WERI-Rb-1 (cell line): ENCODE data around the gene SFTPB.

Experiments
- DNase-seq: peaks from one replicate; pipeline ENCODE4 v3.0.0-alpha.2; 2020
- H3K27ac ChIP-seq: fragments of 250-450 bp; sonication (Bioruptor Pico); 2 replicates; pipeline ENCODE4 v1.5.1; 2020; ENCODE audit warnings: mild to moderate bottlenecking, moderate library complexity
- H3K27me3 ChIP-seq: fragments of 250-450 bp; sonication (Bioruptor Pico); 2 replicates; pipeline ENCODE4 v1.5.1; 2021; ENCODE audit warnings: mild to moderate bottlenecking, low read depth, moderate library complexity; ENCODE audit not compliant: insufficient read depth, severe bottlenecking
- H3K36me3 ChIP-seq: fragments of 250-450 bp; sonication (Bioruptor Pico); 2 replicates; pipeline ENCODE4 v1.5.1; 2020; ENCODE audit warnings: mild to moderate bottlenecking, moderate library complexity
- H3K4me3 ChIP-seq: 2 replicates; pipeline ENCODE4 v1.5.1; 2011; ENCODE audit warnings: low read depth, mild to moderate bottlenecking, control low read depth, low read length
- H3K9me3 ChIP-seq: fragments of 250-450 bp; sonication (Bioruptor Pico); 2 replicates; pipeline ENCODE4 v1.5.1; 2021; ENCODE audit warnings: mild to moderate bottlenecking, moderate library complexity; ENCODE audit not compliant: severe bottlenecking
- TF ChIP-seq, protein P1 (sequence below): IDR thresholded peaks from 2 replicates; pipeline ENCODE4 v1.5.1; 2011; ENCODE audit warnings: low read depth, mild to moderate bottlenecking, control low read depth, inconsistent platforms, low read length

SFTPB gene

DNA sequence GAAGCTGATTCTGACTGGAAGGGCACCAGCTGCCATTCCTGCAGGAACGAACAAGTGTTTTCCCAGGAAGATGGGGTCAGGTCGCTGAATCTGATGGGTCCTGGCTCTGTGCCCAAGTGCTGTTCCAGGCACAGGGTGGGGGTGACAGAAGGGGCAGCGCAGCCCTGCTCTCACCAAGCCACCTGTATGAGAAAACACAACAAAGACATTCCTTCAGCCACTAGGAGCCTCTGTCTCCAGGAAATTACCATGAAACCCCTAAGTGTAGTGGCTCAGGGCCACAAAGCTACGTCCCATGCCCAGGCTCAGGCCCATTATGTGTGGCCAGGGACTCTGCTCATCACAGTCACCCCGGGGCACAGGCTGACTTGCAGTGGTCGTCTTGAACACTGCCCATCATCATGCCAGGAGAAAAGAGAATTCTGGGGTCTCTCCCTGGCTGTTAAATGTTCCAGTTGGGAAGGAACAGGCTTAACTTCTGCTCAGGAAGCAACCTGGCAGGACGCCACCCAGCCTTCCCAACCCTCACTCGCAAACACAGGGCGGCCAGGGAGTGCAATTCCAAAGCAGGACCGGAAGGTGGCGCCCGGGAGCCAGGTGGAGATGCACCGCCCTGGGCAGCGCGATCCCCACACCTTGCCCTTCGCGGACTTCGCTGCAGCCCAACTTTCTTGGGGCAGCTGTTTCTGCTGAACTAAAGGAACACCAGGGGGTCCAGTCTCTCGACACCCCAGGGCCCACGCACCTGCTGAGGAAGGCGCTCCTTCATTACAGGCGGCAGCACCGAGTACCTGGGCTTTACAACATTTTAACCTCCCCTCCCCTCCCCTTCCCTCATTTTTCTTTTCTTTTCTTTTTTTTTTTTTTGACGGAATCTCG is 11.0 kb upstream of the SFTPB start:
- Histone ChIP-seq H3K27ac (no peak overlapping the region), H3K36me3 (no peaks in the 10 kb centered on the region), H3K27me3 (no peaks in the 10 kb centered on the region), H3K9me3 (no peaks in the 10 kb centered on the region), H3K4me3 (no peak overlapping the region)
- DNase-seq, result peak; percentile 76
- TF ChIP-seq, protein P1, sequence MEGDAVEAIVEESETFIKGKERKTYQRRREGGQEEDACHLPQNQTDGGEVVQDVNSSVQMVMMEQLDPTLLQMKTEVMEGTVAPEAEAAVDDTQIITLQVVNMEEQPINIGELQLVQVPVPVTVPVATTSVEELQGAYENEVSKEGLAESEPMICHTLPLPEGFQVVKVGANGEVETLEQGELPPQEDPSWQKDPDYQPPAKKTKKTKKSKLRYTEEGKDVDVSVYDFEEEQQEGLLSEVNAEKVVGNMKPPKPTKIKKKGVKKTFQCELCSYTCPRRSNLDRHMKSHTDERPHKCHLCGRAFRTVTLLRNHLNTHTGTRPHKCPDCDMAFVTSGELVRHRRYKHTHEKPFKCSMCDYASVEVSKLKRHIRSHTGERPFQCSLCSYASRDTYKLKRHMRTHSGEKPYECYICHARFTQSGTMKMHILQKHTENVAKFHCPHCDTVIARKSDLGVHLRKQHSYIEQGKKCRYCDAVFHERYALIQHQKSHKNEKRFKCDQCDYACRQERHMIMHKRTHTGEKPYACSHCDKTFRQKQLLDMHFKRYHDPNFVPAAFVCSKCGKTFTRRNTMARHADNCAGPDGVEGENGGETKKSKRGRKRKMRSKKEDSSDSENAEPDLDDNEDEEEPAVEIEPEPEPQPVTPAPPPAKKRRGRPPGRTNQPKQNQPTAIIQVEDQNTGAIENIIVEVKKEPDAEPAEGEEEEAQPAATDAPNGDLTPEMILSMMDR, result peak; percentile 98

DNA sequence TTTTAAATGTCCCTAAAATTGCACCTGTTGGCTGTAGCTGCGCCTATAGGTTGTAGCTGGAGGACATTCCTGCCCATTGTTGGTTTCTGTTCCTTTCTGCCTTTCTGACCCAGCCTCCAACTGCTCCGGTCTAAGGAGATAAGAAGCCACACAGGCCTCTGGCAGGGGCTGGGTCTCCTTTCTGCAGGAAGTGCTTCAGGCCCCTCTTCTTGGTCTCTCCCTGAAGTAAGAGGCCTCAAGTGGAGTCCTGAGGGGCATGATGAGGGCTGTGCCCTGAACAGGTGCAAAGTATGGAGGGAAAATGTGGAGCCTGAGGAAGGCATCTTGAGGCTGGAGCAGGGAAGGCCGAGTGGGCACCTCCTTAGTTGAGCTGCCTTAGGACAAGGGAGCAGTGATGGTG is 10.4 kb upstream of the SFTPB start:
- DNase-seq, result no peak
- no peak overlapping the region for H3K4me3 ChIP-seq
- no peaks in the 10 kb centered on the region for H3K36me3 ChIP-seq
- no peak overlapping the region for H3K27ac ChIP-seq
- no peaks in the 10 kb centered on the region for H3K27me3 ChIP-seq
- H3K9me3 ChIP-seq, result no peaks in the 10 kb centered on the region
- TF ChIP-seq, protein P1, result no peak

DNA sequence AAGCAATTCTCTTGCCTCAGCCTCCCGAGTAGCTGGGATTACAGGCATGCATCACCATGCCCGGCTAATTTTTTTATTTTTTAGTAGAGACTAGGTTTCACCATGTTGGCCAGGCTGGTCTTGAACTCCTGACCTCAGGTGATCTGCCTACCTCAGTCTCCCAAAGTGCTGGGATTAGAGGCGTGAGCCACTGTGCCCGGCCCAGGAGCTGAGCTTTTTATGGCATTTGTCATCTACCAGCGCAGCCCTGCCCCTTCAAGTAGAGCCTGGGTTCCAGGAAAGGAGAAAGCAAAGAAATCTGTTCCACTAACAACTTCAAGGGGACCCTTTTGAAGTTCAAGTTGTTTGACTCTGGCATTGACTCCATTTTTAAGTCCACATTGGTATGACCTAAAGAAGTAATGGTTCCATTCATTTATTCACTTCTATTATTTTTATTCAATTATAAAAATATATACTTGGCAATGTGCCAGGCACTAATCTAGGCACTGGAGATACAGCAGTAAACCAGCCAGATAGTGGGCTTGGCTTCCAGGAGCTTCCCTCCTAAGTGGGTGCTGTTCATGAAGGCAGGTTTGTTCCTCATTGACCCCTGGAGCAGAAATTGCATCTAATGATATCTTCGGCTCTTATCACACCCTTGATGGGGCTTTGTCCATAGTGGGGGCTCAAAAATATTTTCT is 8.0 kb upstream of the SFTPB start:
- TF ChIP-seq, protein P1, result no peak
- no peaks in the 10 kb centered on the region for H3K27me3 ChIP-seq
- no peak overlapping the region for H3K27ac ChIP-seq
- no peak overlapping the region for H3K4me3 ChIP-seq
- H3K36me3 ChIP-seq, result no peaks in the 10 kb centered on the region
- H3K9me3 ChIP-seq, result no peaks in the 10 kb centered on the region
- no peak for DNase-seq

DNA sequence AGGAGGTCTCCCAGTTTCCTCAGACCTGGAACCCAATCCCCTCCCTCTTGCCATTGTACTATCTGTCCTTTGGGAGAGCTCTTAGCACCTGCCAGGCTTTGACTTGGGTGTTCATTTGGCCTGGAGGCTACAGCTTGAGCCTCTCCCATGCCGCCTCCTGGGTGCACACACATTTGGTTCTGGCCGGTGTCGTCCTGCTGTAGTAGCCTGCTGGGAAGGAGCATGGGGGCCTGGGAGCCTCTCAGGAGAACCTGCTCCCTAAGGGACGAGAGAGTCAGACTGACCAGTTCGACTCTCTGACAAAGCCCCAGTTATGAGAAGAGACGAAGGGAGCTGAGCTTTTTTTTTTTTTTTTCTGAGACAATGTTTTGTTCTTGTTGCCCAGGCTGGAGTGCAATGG is 7.4 kb upstream of the SFTPB start:
- TF ChIP-seq, protein P1, result no peak
- Histone ChIP-seq H3K27me3 (no peaks in the 10 kb centered on the region), H3K9me3 (no peaks in the 10 kb centered on the region), H3K36me3 (no peaks in the 10 kb centered on the region), H3K4me3 (no peak overlapping the region), H3K27ac (no peak overlapping the region)
- DNase-seq, result no peak

DNA sequence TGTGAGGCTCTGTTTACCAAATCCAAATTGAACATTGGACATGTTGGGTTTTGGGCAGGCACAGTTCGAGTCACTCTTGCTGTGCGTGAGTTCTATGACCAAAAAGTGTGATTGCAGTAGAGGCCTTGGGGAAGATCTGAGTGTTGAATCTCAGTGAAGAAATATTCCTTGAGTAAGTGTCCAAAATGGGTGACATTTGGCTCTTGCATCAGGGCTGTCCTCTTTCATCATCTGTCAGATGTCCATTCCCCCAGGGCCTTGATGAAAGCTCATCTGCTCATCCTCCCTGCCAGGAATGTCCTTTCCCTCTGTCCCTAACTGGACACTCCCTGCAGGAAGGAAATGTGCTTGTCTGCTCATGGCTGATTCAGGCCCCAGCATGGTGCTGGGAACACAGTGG is 6.4 kb upstream of the SFTPB start:
- no peaks in the 10 kb centered on the region for H3K27me3 ChIP-seq
- no peak overlapping the region for H3K27ac ChIP-seq
- no peaks in the 10 kb centered on the region for H3K9me3 ChIP-seq
- no peaks in the 10 kb centered on the region for H3K36me3 ChIP-seq
- DNase-seq, result no peak
- H3K4me3 ChIP-seq, result no peak overlapping the region
- TF ChIP-seq, protein P1, result no peak
